Measurements from ENCODE around the gene TTC6.
A peak's percentile ranks its signal among the peaks of the same experiment; 100 is the strongest.

Gene TTC6

GRCh38 chr14:37586797-37587130, 8.7 kb upstream of the TTC6 start:
- peak; percentile 37 for FAIRE-seq

- no peak for FAIRE-seq
Measured at GRCh38 chr14:37587131-37587803, 8.2 kb upstream of the TTC6 start.

- FAIRE-seq = no peak
Measured at GRCh38 chr14:37587881-37588666, 7.4 kb upstream of the TTC6 start.

- FAIRE-seq = no peak
Measured at GRCh38 chr14:37588667-37588955, 6.8 kb upstream of the TTC6 start.

- FAIRE-seq = no peak
Measured at GRCh38 chr14:37588956-37589714, 6.3 kb upstream of the TTC6 start.

GRCh38 chr14:37589715-37590427, 5.6 kb upstream of the TTC6 start:
- FAIRE-seq = peak; percentile 80

- no peak for FAIRE-seq
Measured at GRCh38 chr14:37590428-37591139, 4.8 kb upstream of the TTC6 start.

GRCh38 chr14:37591311-37591940, 4.0 kb upstream of the TTC6 start:
- no peak for FAIRE-seq

- FAIRE-seq = no peak
Measured at GRCh38 chr14:37591941-37592481, 3.4 kb upstream of the TTC6 start.

- FAIRE-seq = no peak
Measured at GRCh38 chr14:37592482-37593408, 2.7 kb upstream of the TTC6 start.

GRCh38 chr14:37593511-37594237, 1.8 kb upstream of the TTC6 start:
- FAIRE-seq = no peak

GRCh38 chr14:37594238-37594970, 1.0 kb upstream of the TTC6 start:
- FAIRE-seq = peak; percentile 46

- no peak for FAIRE-seq
Measured at GRCh38 chr14:37595809-37596621, 586 bp downstream of the TTC6 start.

- FAIRE-seq = no peak
Measured at GRCh38 chr14:37596790-37597472, 1.5 kb downstream of the TTC6 start.

- no peak for FAIRE-seq
Measured at GRCh38 chr14:37597538-37597913, 2.1 kb downstream of the TTC6 start.

GRCh38 chr14:37597914-37598746, 2.7 kb downstream of the TTC6 start:
- no peak for FAIRE-seq
